HG03060 (cell line): ENCODE measurements around the gene ERAP2.
"Not testable (repeated sequence)": the region's sequence is repeated elsewhere in the genome, so short reads cannot be mapped to it uniquely, and the experiment has no call there.

Experiments
- ATAC-seq: cut with Tn5 transposase; IDR thresholded peaks from one replicate; pipeline ENCODE4 v1.9.1; 2021; ENCODE audit warnings: low read depth, moderate number of reproducible peaks; ENCODE audit not compliant: unreplicated experiment

Gene ERAP2, protein sequence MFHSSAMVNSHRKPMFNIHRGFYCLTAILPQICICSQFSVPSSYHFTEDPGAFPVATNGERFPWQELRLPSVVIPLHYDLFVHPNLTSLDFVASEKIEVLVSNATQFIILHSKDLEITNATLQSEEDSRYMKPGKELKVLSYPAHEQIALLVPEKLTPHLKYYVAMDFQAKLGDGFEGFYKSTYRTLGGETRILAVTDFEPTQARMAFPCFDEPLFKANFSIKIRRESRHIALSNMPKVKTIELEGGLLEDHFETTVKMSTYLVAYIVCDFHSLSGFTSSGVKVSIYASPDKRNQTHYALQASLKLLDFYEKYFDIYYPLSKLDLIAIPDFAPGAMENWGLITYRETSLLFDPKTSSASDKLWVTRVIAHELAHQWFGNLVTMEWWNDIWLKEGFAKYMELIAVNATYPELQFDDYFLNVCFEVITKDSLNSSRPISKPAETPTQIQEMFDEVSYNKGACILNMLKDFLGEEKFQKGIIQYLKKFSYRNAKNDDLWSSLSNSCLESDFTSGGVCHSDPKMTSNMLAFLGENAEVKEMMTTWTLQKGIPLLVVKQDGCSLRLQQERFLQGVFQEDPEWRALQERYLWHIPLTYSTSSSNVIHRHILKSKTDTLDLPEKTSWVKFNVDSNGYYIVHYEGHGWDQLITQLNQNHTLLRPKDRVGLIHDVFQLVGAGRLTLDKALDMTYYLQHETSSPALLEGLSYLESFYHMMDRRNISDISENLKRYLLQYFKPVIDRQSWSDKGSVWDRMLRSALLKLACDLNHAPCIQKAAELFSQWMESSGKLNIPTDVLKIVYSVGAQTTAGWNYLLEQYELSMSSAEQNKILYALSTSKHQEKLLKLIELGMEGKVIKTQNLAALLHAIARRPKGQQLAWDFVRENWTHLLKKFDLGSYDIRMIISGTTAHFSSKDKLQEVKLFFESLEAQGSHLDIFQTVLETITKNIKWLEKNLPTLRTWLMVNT

DNA sequence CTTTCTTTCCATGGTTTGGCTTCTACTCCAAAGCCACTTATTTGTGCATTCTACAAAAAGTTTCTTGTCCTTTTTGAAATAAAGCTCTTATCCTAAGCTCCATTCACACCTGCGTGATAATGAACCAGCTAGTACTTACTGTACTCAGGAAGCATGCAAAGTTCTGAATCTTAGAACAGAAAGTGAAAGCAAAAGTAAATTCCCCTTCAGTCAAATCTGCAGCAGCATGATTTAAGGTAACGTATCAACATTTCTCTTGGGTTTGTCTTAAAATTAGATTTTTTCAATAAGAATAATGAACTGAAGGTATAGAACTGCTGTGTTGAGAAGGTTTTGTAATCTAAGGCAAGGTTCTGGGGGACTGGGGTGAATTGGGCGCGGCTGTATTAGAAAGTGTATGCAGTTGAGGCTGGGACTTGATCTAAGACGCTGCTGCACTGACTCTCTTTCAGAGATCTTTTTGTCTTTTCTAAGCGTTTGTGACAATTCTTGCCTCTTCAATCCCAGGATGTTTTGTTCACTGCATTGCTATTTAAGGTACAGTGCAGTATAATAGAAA, at the start of gene ERAP2:
Gene ERAP2 (plus strand): TSS at position 209 of the 559 bp plus-strand sequence. CDS start 3,186 bp downstream, outside the sequence.
- ATAC-seq: no peak

DNA sequence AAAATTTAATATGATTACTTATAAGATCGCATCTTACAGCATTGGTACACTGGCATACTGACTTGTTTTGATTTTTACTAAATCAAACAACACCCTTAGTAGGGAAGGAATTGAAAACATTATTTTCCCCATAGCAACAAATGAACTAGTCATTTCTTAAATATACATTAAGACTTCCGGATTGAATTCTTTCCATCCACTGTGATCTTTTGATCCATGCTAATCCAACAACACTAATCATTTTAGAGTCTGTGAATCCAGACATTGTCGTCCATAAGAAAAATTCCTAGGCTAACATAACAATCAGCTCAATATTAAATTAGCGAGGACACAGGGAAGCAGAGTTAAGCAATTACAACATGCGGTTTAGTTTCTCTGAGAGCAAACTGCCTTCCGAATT, 47.0 kb upstream of the ERAP2 start:
- no peak for ATAC-seq

DNA sequence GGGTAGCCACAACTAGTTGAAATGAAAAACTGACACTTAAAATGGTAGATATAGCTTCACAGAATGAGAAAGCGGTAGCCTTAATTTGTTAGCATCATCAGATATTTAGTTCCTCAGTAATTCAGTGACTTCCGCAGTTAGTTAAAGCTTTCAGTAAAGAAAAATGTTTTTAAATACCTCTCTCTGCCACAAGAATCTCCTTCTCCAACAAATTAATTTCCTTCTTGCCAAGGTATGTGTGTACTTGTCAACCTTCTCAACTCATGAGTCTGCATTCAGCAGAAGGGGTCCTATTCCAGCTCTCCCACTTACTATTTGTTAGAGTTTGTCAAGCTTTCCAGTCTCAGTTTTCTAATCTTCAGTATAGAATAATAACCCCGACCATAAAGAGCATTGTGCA, 42.3 kb upstream of the ERAP2 start:
- no peak for ATAC-seq

DNA sequence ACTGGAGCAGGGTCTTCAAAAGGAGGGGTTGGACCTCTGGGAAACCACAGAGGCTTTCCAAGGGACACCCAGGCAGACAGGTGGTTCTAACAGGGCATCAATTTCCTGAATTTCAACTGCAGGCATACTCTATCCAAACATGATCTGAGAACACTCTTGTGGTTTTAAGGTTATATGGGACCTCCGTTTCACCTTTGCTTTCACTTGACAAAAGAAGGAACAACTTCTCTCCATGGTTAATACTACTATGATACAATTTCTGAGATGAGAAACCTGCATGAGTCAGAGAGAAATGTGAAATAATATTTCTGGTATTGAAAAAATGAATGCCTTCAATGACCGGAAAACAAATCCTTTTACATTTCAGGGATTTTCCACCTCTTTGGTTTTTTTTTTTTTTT, 40.5 kb upstream of the ERAP2 start:
- ATAC-seq: no peak

DNA sequence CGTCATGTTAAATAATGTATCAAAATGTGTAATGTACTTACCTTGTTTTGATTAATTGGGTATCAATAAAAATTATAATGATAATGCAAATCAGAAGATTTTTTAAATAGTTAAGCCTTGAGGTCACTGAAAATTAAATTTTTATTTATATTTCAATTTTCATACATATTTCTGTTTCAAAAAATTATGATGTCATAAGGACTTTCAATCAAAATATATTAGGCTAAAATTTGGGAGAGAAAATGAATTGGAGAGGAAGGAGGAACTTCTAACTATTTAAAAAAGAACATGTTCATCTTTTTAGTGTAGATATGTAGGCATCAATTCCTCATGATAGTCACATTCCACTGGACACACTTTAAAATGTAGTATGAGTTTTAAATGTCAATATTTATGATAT, 39.5 kb upstream of the ERAP2 start:
- ATAC-seq: no peak

DNA sequence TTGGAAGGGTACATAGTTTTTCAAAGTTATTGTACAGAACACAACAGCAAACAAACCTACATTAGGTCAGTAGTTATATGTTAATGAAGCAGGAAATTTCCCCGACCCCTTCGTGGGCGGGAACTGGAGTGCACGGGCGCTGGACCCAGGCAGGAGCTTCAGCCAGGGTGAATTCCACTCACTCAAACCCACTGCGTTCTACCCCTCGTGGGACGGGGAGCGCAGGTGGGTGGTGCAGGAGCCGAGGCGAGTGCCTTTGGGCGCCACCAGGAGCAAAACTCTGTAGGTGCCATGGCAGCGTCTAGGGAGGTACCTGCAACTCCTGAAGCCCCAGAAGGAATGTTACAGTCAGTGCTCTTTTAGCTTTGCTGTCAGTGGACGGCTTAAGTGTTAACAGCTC, 39.0 kb upstream of the ERAP2 start:
- ATAC-seq: no peak

DNA sequence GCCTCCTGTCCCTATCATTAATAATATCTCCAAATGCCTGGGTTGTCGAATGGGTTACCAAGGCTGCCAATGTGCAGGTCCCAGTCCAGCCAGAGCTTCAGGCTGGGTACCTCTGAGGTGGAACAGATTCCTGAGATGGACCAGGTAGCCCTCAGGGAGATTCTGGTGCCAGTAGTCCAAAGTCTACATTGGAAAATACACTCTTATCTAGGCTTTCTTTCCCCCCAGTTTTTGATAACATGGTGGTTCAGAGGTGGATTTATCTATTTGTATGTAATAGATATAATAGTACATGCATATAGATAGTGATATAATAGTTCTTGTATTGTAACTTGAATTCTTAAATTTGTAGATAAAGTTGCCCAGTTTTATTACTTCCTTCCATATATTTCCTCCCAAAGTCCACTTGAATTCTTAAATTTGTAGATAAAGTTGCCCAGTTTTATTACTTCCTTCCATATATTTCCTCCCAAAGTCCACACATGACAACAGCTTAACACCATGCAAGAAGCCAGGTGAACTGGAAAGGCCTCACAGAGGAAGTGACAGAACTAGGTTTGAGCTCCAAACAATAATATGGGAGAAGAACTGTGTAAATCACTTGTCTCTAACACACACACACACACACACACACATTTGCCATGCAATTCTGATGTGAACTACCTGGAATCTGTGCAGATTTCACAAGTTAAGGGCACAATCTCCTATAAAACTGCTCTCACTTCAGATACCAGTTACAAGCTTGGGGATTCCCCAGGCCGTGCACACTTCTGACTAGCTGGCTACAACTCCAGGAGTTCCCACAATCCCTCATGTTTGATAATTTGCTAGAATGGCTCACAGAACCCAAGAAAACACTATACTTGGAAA, 37.9 kb upstream of the ERAP2 start:
- ATAC-seq: no peak

DNA sequence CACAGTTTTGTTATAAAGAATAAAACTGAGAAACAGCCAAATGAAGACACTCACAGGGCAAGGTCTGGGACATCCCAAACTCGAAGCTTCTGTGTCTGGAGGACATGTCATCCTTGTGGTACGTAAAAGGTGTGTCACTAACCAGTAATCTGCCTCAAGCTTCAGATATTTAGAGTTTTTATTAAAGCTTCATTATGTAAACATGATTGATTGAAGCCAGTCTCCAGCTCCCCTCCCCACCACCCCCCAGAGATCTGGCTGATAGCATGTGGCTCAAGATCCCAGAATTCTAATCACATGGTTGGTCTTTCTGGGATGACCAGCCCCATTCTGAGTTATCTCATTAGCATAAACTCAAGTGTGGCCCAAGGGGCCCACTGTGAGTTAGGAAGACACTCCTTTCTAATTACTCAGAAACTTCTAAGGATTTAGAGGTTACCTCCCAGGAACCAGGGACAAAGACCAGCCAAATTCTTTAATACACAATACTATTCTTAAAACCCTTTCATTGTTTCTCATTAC, 37.2 kb upstream of the ERAP2 start:
- ATAC-seq: no peak

DNA sequence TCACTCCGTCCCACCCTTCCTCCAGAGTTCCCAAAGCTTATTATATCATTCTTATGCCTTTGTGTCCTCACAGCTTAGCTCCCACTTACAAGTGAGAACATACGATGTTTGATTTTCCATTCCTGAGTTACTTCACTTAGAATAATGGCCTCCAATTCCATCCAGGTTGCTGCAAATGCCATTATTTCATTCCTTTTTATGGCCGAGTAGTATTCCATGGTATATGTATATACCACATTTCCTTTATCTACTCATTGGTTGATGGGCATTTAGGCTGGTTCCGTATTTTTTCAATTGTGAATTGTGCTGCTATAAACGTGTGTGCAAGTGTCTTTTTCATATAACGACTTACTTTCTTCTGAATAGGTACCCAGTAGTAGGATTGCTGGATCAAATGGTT, 34.4 kb upstream of the ERAP2 start:
- not testable (repeated sequence) for ATAC-seq

DNA sequence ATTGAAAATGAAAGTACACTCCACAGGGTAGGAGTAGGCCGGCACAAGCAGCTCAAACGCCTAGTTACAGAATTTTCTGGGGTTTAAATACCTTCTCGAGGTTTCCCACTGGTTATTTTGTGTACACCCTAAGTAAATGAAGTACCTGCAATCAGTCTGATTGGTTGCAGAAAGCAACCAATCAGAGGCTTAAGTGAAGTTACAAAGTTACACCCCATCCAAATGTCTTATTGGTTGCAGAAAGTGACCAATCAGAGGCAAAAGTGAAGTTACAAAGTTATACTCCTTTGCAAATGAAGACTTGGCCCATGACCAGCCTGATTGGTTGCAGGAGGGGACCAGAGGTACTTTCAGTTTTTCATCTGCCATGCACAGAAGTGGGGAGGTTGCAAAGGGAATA, 33.2 kb upstream of the ERAP2 start:
- ATAC-seq: no peak

DNA sequence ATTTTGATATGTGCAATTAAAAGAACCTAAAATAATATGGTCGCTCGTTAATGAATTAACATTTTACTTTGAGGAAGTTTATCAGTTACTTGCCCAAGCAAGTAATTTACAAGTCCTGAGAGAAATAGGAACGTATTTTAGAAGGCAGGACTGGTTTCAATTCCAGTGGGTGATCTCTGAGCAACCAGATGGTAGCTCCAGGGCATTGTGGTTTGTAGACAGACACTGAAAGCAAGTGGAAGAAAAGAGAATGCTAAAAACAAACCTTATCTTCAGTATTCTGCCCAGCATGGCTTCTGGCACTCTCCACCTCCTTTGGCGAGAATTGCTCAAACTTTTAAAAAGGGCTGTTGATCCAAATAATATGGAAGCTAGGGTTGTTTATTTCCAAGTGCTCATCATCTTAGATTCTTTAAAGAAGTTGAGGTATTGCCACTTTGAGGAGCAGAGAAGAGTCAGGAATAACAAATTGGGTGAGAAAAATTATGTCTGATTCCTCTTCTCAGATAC, 31.8 kb upstream of the ERAP2 start:
- ATAC-seq: no peak

DNA sequence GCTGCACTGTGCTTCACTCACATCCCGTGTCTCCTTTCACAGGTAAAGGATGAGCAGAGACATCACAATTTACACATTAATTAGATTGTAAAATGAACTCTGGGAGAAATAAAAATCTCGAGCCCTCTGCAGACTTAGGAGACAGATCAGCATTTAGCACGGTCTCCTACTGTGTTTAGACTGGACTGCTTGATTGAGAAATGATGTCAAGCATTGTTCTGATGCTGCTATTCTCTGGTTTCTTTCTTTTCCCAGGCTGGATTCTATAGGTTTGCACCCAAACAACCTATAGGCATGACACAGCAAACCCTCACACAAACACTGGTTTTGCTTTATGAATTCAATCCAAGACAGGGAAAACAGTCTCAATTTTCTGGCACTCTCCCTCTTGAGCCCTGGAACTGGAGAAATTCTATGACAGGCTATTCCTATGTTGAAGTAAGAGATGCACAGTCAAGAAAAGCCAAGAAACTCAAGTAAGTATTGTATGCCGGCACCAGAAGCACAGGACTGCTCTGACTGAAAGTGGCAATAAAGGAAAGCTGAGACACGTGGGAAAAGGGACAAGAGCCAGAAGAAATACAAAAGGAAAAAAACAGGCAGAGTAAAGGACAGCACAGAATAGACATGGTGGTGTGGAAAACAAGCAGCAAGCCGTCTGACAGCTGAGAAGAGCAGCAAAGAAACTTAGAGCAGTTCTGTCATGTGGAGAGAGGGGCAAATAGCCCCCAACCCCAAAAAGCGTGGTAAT, 24.8 kb upstream of the ERAP2 start:
- ATAC-seq: no peak

DNA sequence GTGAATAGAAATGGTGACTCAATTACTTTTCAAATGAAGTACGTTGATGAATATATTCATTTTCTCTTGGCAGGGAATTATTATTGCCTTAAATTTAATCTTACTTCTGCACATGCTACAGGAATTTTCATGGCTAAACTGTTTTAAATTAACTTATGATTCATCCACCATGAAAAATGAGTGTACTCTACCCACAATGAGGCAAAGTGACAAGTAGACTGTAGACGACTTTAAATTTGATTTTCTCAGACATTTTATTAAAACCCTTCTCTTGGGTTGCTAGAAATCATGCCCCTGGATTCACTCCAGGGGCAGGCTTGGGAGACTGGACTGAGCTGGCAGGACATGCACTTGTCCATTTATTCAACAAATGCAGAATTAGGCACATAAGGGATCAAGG, 23.5 kb upstream of the ERAP2 start:
- ATAC-seq: no peak

DNA sequence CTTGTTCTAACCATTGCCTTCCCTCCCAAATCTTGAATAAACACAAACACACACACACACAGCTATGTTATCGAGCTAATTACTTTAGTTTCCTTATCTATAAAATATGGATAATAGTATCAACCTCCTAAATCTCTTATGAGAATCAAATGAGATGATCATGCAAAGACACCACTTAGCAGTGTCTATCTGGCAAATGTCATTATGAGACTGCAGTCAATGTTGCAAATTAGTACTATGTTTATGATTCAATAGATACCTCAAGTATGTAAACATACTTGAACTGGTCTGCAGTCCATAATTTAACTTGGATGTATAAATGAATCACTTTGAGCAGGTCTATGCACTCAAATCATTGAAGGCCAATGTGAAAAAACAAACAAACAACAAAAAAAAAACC, 22.2 kb upstream of the ERAP2 start:
- ATAC-seq: no peak

DNA sequence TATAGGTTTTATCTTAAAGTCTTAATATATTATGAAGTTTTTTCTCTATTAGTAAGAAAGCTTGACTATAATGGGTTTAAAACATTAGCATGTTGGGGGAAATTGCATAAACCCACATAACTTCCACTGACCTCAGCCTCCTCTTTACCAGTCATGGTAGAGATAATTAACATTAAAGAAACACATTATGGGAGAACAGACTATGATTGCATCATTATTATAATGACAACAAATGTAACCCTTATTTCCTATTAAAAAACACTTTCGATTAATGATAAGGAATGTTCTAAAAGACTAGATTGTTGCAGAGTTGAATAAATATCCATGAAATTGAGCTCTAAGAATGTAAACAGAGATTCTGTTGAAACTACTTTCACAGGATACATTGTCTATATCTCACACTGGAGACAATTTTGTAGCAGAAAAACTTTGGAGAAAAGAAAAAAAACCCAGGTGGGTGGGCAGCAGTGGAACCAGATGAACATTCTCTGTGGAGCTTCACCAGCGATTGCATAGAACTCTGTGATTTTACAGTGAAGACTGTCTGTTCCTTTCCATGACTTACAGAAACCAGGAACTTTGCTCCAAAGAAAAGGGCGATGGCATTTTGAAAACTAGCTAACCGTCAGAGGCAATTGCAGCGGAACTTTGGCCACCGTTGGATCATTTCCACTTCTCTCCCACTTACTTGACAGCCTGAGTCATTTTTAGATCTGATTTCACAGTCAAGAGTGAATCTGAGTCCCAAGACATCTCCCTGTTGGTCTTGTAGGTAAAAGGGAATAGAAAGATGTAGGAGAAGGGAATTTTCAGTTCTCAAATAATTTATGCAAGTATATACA, 21.0 kb upstream of the ERAP2 start:
- ATAC-seq: no peak

DNA sequence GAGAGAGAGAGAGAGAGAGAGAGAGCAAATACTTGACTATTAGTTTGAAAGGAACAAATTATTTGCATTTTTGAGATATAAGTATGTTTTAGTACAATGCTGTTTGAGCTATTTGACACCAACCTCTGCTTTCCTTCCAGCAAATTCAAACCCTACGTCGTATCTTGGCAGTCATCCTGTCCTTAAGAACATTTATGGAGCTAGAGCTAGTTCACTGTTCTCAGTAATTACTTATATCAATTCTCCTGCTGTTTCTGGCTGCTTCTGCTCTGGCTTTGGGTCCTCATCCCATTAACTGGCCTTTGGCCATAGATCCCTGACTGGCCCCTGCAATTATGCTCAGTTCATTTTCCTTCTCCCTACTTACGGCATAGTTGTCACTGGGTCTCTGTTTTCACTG, 19.9 kb upstream of the ERAP2 start:
- ATAC-seq: no peak

DNA sequence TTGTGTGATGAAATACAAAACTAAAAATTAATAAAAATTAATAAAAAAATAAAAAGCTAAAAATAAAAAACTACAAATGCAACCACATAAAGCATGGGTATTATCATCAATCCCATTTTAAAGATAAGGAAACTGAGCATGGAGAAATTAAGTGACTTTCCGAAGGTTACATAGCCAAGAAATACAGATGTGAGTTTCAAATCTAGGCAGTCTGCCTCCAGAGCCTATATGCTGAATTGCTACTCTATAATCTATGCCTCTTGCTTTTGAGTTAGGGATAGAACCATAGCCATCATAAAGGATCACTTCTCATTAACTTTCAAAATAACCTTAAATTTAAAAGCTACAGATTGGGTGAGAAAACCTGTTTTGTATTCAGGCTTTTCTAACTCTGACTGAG, 18.8 kb upstream of the ERAP2 start:
- no peak for ATAC-seq

DNA sequence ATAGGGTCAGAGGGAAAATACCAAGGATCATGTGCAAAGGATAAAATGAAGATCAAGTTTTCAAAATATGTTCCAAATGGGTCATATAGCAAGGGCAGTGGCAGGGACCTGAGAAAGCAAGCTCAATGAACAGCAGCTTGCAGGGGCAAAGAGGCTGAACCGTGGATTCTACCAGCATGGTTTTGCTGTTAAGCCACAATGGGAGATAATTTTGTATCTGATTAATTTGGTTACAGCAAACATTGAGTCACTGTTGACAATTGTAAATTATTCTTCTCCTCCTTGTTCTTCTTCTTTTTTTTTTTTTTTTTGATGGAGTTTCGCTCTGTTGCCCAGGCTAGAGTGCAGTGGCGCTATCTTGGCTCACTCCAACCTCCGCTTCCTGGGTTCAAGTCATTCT, 18.4 kb upstream of the ERAP2 start:
- ATAC-seq: no peak
